ENCODE measurements around the gene IGDCC3. TPM values are rescaled to one million over a fixed set of nuclear protein-coding genes. Genes with fewer than 3 reads are reported as not detected.

Gene IGDCC3
- total RNA-seq, 1 experiment from 2014 or later: 38.3 TPM

DNA sequence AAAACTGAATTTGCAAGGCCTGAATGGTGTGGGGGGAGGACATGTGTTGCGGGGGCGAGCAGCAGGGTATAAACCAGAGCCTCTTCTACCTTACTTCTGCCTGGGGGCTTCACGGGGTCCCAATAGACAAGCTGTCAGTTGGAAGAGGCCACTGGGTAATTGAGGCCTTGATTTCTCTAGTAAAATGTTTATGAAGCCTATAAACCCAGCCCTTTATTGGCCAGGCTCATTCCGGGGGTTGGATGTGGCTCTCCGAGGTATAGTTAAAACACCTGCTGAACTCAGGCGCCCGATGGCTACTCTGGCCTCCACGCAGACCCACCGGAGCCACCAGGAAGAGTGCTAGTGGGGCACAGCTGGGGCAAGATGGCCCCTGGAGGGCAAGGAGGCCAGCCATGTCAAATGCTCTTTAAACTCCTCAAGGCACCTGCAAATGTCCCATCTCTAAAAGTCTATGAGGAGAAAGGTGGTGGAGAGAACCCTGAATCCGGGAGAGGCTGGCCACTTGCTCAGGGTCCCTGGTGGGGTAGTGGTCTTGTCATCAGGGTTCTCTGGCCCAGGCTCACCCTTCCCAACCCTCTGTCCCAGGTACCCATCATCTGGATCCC, 34.3 kb downstream of the IGDCC3 start:
- Histone ChIP-seq H3K27me3 (ENCODE audit: control insufficient read depth, insufficient read depth, low read length) (no peaks in the 10 kb centered on the region), H3K4me3 (ENCODE audit: insufficient read depth, low read depth, low read length) (no peak overlapping the region), H3K36me3 (replicated peaks; ENCODE audit: control insufficient read depth, insufficient read depth, low read length) (no peaks in the 10 kb centered on the region)
- no peak for DNase-seq

DNA sequence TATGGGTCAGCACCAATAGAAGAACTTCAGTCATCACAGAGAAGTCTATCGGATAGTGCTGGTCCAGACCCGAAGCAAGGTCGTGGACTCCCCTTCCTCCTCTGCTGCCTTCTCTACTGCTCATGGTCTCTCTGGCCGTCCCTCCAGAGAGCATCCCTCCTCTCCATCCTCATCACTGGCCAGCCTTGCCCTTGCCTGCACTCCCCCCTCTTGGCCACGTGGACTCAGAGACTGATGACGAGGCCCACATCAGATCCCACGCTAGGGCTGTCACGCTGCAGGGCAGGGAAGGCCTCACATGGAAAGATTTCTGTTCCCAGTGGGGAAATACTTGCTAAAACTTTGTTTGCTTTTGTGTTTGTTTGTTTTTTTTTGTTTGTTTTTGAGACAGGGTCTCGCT, 35.3 kb downstream of the IGDCC3 start:
- H3K27me3 ChIP-seq (ENCODE audit: control insufficient read depth, insufficient read depth, low read length): no peaks in the 10 kb centered on the region
- peak; percentile 35 for DNase-seq
- H3K4me3 ChIP-seq (ENCODE audit: insufficient read depth, low read depth, low read length): no peak overlapping the region
- H3K36me3 ChIP-seq (replicated peaks; ENCODE audit: control insufficient read depth, insufficient read depth, low read length): no peaks in the 10 kb centered on the region

DNA sequence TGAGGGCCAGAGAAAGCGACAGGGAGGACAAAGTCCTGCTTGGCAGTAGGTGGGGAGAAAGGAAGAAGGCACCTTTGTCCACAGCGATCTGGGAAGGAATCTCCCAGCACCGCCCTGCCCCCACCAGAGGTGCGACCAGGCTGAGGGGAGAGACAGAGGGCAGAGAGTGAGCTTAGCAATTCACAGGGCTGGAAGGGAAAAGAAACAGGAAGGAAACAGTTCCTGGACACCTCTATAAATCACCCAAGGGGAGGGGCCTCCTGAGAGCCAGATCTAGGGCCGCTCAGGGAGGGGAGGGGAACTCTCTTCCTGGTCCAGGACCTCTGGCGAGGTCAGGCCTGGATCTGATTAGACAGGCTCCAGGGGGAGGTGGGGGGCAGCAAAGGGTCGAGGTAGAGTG, 37.9 kb downstream of the IGDCC3 start:
- DNase-seq: peak; percentile 59
- no peak overlapping the region for H3K4me3 ChIP-seq (ENCODE audit: insufficient read depth, low read depth, low read length)
- no peaks in the 10 kb centered on the region; the same call in 1 of the 2 replicates for H3K36me3 ChIP-seq (replicated peaks; ENCODE audit: control insufficient read depth, insufficient read depth, low read length)
- no peaks in the 10 kb centered on the region for H3K27me3 ChIP-seq (ENCODE audit: control insufficient read depth, insufficient read depth, low read length)

DNA sequence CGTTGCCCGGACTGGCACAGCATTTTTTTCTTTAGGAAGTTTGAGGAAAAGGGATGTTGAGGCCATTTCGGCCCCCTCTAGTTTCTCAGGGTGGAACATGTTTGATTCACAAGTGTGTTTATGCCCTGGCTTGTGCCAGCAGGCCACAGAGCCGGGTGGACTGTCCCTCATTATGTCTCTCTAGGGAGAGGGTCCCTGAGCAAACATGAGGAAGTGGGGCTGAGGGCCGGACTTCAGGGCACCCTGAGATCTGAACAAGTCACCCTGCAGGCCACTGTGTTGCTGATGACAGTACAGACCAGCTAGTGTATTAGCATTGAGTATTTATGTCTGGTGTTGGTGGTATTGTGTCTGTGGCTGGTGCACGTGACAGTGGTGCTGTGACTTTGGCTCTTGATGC, 38.4 kb downstream of the IGDCC3 start:
- no peak overlapping the region for H3K4me3 ChIP-seq (ENCODE audit: insufficient read depth, low read depth, low read length)

DNA sequence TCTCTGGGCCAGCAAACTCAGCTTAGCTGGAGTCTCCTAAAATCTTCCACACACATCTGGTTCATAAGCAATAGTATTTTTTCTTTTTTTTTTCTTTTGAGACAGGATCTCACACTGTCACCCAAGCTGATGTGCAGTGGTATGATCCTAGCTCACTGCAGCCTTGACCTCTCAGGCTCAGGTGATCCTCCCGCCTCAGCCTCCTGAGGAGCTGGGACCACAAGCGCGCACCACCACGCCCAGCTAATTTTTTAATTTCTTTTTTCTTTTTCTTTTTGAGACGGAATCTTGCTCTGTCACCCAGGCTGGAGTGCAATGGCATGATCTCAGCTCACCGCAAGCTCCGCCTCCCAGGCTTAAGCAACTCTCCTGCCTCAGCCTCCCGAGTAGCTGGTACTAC, 39.0 kb downstream of the IGDCC3 start:
- no peak overlapping the region for H3K4me3 ChIP-seq (ENCODE audit: insufficient read depth, low read depth, low read length)
- no peak for DNase-seq
- no peaks in the 10 kb centered on the region; the same call in 1 of the 2 replicates for H3K36me3 ChIP-seq (replicated peaks; ENCODE audit: control insufficient read depth, insufficient read depth, low read length)

More for the DNA sequence above, 38.4 kb downstream of the IGDCC3 start:
- no peaks in the 10 kb centered on the region; the same call in 1 of the 2 replicates for H3K36me3 ChIP-seq (replicated peaks; ENCODE audit: control insufficient read depth, insufficient read depth, low read length)
- DNase-seq: peak; percentile 11
- no peaks in the 10 kb centered on the region for H3K27me3 ChIP-seq (ENCODE audit: control insufficient read depth, insufficient read depth, low read length)

DNA sequence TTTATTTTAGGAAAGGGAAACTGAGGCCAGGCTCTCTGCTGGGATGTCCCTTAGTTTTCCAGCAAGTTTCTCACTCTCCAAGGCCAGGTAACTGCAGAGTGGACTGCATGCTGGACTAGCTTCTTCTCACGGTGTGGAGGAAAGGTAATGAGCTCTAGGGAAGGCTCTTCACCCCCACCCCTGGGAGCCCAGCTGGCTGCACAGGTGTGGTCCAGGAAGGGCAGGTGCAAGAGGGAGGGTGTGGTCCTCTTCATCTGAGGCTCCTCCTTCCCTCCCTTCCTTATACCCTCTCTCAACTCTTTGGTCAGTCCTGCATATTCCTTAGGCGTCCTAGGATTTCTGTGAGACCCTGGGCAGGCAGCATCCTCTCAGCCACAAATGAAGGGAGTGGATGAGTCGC, 39.4 kb downstream of the IGDCC3 start:
- no peaks in the 10 kb centered on the region for H3K27me3 ChIP-seq (ENCODE audit: control insufficient read depth, insufficient read depth, low read length)
- H3K36me3 ChIP-seq (replicated peaks; ENCODE audit: control insufficient read depth, insufficient read depth, low read length): no peaks in the 10 kb centered on the region; the same call in 1 of the 2 replicates
- no peak overlapping the region for H3K4me3 ChIP-seq (ENCODE audit: insufficient read depth, low read depth, low read length)
- peak; percentile 37 for DNase-seq

More for the DNA sequence above, 39.0 kb downstream of the IGDCC3 start:
- H3K27me3 ChIP-seq (ENCODE audit: control insufficient read depth, insufficient read depth, low read length): no peaks in the 10 kb centered on the region

DNA sequence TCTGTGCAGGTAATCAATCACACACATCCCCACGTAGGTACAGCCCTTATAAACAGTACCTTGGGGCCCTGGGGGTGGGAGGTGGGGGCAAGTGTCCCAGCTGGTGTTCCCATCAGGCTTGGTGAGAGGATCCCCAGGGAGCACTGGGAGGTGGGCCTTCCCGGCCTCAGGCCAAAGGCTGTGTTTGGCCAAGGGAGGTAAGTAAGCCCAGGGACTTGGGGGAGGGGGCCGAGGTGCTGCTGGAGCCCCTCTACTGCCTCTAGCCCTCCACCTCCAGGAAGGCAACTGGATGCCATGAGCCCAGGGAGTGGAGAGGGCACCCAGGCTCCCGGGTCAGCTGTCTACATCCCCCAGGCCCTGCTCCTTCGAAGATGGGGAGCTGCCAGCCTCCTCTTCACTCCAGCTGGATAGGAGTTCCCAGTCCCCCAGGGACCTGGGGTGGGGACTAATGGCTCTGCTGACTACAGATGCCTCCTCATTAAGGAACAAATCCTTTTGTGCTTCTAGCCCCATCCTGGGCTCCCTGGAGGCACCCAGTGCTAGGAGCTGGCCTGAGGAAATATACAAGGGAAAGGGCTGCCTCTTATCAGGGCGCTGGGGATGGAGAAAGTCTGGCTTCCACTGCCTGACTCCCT, 40.2 kb downstream of the IGDCC3 start:
- Histone ChIP-seq H3K36me3 (replicated peaks; ENCODE audit: control insufficient read depth, insufficient read depth, low read length) (no peaks in the 10 kb centered on the region; the same call in 1 of the 2 replicates), H3K4me3 (ENCODE audit: insufficient read depth, low read depth, low read length) (no peak overlapping the region), H3K27me3 (ENCODE audit: control insufficient read depth, insufficient read depth, low read length) (no peaks in the 10 kb centered on the region)
- DNase-seq: peak; percentile 48

DNA sequence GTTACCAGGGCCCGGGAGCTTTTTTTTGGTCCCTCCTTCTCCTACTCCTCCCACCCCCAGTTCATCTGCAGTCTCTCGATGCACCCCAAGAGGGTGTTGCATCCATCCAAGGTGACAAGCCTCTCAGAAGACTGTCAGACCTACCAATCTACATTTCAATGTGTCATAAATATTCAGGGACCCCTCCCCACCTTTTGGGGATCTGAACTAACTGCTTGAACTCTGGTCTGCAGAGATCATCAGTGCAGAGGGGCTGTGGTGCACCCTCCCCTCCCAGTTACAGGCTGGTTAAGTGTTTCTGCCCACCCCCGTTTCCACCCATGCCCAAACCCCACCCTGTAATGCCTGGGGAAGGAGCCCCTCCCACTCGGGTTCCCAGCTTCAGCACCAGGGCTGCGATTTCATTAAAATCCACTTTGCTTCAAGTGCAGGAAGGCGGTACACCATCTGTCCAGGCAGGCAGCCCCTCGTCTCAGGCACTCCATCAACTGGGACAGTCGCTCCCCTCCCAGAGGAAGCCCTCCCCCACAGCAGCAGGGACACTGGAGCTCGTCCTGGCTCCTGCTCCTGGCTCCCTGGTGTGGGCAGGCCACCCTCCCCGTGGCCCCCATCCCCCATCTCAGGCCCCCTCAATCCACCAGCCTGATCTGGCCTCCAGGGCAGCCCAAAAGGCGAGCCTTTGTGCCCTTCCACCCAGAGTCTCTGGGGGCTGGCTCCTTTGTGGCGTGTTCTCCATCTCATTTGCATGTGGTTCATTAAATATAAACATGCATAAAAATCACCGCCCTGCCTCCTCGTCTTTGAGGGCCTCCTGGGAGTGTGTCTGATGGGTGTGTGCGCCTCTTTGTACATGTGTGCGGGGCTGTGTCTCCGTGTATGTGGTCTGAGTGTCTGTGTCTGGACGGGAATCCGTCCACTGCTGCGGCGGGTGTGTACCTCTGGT, 41.0 kb downstream of the IGDCC3 start:
- DNase-seq: peak; percentile 76
- no peak overlapping the region for H3K4me3 ChIP-seq (ENCODE audit: insufficient read depth, low read depth, low read length)
- H3K27me3 ChIP-seq (ENCODE audit: control insufficient read depth, insufficient read depth, low read length): no peaks in the 10 kb centered on the region
- H3K36me3 ChIP-seq (replicated peaks; ENCODE audit: control insufficient read depth, insufficient read depth, low read length): no peaks in the 10 kb centered on the region; the same call in 1 of the 2 replicates

DNA sequence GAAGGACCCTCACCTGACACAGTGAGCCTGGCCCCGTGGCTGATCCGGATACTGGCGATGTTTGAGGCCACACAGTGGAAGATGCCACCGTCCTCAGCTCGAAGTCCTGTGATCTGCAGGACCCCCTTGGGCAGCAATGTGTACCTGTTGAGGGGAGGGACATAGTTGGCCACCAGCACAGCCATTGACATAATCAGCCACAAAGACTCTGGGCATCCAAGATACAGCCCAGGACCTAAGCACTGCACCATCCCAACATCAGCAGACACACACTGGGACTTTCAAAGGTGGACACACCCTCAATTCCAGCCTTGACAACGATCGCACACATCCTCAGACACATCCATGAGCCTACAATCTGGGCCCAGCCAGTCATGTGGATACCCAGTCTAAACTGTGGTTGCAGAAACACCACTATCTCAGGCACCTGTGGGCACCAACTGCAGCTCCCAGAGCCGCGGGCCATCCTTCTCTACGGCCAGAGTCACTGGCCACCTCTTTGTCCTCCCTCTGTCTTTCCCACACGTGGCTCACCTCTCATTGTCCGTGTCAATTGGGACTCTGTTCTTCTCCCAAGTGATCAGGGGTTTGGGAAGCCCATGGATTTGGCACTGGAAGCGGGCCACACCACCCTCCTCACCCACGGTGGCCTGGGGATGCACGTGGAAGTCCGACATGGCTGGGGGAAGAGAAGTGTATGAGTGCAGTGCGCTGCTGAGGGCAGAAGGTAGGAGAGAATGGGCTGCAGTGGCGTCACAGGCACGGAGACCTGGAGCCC, 42.3 kb downstream of the IGDCC3 start:
- Histone ChIP-seq H3K4me3 (ENCODE audit: insufficient read depth, low read depth, low read length) (no peak overlapping the region), H3K27me3 (ENCODE audit: control insufficient read depth, insufficient read depth, low read length) (no peaks in the 10 kb centered on the region), H3K36me3 (replicated peaks; ENCODE audit: control insufficient read depth, insufficient read depth, low read length) (no peaks in the 10 kb centered on the region; the same call in 1 of the 2 replicates)
- no peak for DNase-seq

DNA sequence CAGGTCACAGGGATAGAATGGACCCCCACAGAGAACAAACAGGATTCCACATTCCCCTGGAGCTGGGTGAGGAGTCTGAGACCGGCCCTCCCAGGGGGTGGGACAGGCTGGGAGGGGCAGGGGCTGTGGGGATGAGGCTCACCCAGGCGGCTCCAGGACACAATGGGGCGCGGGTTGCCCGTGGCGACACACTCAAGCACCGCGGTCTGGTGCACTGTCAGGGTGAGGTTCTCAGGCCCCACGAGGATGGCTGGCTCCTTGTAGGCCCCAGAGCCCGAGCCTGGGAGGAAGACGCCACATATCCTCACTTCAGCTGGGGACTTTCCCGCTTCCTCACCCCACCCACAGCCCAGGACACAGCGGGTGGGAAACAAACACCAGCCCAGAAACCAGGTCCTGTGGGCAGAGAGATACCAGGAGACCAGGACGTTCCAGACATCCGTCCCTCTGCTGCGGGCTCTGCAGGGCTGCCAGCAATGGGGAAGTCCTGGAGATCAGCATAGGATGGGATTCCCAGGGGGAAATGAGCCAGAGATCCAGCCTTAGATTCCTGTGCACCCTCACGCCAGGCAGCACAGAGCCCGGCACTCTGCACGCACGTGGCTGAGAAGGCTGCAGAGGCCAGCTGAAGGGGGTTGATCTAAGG, 43.1 kb downstream of the IGDCC3 start:
- DNase-seq: peak; percentile 84
- Histone ChIP-seq H3K27me3 (ENCODE audit: control insufficient read depth, insufficient read depth, low read length) (no peaks in the 10 kb centered on the region), H3K36me3 (replicated peaks; ENCODE audit: control insufficient read depth, insufficient read depth, low read length) (peaks cover under 1% of the 10 kb centered on the region), H3K4me3 (ENCODE audit: insufficient read depth, low read depth, low read length) (no peak overlapping the region)

DNA sequence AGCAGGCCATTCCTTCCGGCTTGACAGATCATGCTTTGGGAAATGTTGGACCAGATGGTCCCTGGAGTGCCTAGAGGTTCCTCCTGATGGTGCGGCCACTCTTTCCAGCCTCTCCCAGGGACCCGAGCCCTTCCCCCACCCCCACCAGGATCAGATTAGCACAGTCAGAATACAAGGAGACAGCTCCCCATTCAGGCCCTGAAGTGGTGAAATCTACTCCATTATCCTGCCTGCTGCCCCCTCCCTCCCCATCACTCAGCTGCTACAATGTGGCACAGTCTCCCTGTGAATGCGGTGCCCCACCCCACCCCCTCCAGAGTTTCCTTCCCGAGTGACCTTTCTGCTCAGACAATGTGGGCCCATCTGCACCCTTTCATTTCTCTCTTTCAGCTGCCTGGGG, 43.9 kb downstream of the IGDCC3 start:
- no peaks in the 10 kb centered on the region for H3K27me3 ChIP-seq (ENCODE audit: control insufficient read depth, insufficient read depth, low read length)
- peak; percentile 56 for DNase-seq
- H3K4me3 ChIP-seq (ENCODE audit: insufficient read depth, low read depth, low read length): no peak overlapping the region
- H3K36me3 ChIP-seq (replicated peaks; ENCODE audit: control insufficient read depth, insufficient read depth, low read length): peaks cover 1% of the 10 kb centered on the region

DNA sequence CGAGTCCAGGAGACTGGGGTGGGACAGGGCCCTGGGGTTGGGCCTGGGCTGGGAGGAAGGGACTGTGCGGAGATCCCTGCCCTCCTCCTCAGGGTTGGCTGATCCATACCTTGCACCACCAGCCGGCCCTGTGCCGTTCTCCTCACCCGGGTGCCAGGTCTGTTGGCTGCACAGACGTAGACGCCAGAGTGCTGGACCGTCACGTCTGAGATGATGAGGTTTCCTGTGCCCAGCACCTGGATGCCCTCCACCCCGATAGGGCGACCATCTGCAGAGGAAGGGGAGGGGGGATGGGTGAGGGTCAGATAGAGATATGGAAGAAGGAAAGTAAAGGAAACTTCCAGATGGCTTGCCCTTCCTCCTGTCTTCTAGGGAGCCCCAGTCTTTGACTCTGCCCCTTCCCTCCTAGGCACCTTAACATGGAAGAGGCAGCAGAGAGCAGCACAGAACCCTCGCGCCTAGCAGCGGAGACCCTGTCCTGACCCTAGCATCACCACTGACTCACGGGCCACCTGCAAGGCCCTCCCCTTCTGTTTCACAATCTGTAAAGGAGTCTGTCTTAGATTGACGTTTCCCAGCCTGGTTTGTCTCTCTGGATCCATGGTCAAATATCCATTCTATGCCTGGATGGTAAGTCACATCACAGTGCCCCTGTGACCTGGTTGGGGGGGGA, 44.5 kb downstream of the IGDCC3 start:
- H3K36me3 ChIP-seq (replicated peaks; ENCODE audit: control insufficient read depth, insufficient read depth, low read length): peaks cover 1% of the 10 kb centered on the region
- no peaks in the 10 kb centered on the region for H3K27me3 ChIP-seq (ENCODE audit: control insufficient read depth, insufficient read depth, low read length)
- no peak overlapping the region for H3K4me3 ChIP-seq (ENCODE audit: insufficient read depth, low read depth, low read length)
- DNase-seq: peak; percentile 57

DNA sequence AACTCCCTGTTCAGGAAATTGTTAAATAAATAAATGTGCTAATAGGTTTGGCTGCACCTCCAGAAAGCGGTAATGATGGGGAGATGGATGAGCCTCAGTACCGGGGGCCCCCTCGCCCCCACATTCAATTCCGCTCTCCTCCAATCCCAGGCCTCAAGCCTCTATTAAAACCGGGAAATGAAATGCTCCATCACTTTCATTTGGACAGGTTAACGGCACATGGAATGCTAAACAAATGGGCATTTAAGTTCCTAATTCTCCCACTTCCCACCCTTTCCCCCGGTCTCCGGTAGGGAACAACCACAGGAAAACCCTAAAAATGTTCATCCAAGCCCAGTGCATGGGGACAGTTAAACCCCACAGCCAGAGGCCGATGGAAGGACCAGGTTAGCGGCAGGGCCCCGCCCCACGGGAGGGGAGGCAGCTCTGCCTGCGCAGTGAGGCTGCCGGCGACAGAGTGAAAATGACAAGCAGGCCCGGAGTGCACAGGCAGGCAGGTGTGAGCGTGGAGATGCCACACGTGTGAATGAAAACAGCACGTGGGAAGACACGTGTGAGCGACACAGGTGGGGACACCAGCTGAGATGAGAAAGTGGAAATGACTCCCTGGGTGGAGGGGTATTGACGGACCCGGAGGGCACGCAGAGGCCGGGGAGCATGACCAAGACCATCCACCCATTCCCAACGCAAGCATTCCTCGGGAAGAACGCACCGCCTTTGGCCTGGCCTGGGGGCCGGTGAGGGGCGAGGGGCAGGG, 45.2 kb downstream of the IGDCC3 start:
- no peak overlapping the region for H3K4me3 ChIP-seq (ENCODE audit: insufficient read depth, low read depth, low read length)
- H3K36me3 ChIP-seq (replicated peaks; ENCODE audit: control insufficient read depth, insufficient read depth, low read length): peaks cover 1% of the 10 kb centered on the region
- peak; percentile 54 for DNase-seq
- H3K27me3 ChIP-seq (ENCODE audit: control insufficient read depth, insufficient read depth, low read length): no peaks in the 10 kb centered on the region

All from H7 (cell line).